Measurements from ENCODE around the gene LMAN2.
"Not testable (repeated sequence)": the region's sequence is repeated elsewhere in the genome, so short reads cannot be mapped to it uniquely, and the experiment has no call there.

The LMAN2 gene

GRCh38 chr5:177378884-177379883 lies 27.7 kb upstream of the LMAN2 start:
- DNase-seq (ENCODE audit: low read depth), result no peak

GRCh38 chr5:177377851-177378776 lies 26.6 kb upstream of the LMAN2 start:
- DNase-seq (ENCODE audit: low read depth), result no peak

GRCh38 chr5:177376107-177376506 lies 24.6 kb upstream of the LMAN2 start:
- DNase-seq (ENCODE audit: low read depth), result no peak

- DNase-seq (ENCODE audit: low read depth), result not testable (repeated sequence)
Measured at GRCh38 chr5:177375516-177375915, 24.0 kb upstream of the LMAN2 start.

GRCh38 chr5:177374211-177374610 lies 22.7 kb upstream of the LMAN2 start:
- DNase-seq (ENCODE audit: low read depth), result no peak

- DNase-seq (ENCODE audit: low read depth), result no peak
Measured at GRCh38 chr5:177373806-177374205, 22.3 kb upstream of the LMAN2 start.

GRCh38 chr5:177372910-177373309 lies 21.4 kb upstream of the LMAN2 start:
- no peak for DNase-seq (ENCODE audit: low read depth)

GRCh38 chr5:177372034-177372896 lies 20.8 kb upstream of the LMAN2 start:
- no peak for DNase-seq (ENCODE audit: low read depth)

GRCh38 chr5:177371120-177372033 lies 19.9 kb upstream of the LMAN2 start:
- no peak for DNase-seq (ENCODE audit: low read depth)

- DNase-seq (ENCODE audit: low read depth), result peak; percentile 48
Measured at GRCh38 chr5:177370488-177371119, 19.1 kb upstream of the LMAN2 start.

- no peak for DNase-seq (ENCODE audit: low read depth)
Measured at GRCh38 chr5:177369645-177370440, 18.4 kb upstream of the LMAN2 start.

GRCh38 chr5:177368869-177369644 lies 17.6 kb upstream of the LMAN2 start:
- no peak for DNase-seq (ENCODE audit: low read depth)

- DNase-seq (ENCODE audit: low read depth), result no peak
Measured at GRCh38 chr5:177367981-177368868, 16.8 kb upstream of the LMAN2 start.

- no peak for DNase-seq (ENCODE audit: low read depth)
Measured at GRCh38 chr5:177367323-177367848, 15.9 kb upstream of the LMAN2 start.

GRCh38 chr5:177366528-177367322 lies 15.3 kb upstream of the LMAN2 start:
- no peak for DNase-seq (ENCODE audit: low read depth)

GRCh38 chr5:177365845-177366527 lies 14.5 kb upstream of the LMAN2 start:
- no peak for DNase-seq (ENCODE audit: low read depth)
